Measurements from ENCODE around the gene SLC7A5. TPM values are rescaled to one million over a fixed set of nuclear protein-coding genes. Genes with fewer than 3 reads are reported as not detected.

The SLC7A5 gene
- polyA plus RNA-seq, 5 donors: 8.6 to 11.7 (median 10.3) TPM

DNA sequence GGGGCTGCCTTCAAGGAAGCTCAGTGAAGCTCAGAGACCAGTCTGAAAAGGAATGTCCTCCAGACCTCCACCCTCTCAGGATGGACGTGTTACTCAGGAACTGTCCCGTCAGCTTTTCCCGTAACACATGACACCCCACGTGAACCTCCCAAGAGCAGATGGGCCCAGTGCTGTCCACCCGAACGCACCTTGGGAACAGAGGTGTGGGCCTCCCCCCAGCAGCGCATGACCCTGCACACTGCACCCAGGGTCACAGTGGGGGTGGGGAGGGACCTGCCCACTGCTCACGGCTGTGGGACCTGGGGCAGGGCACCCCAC is 21.9 kb downstream of the SLC7A5 start:
- DNase-seq: no peak

DNA sequence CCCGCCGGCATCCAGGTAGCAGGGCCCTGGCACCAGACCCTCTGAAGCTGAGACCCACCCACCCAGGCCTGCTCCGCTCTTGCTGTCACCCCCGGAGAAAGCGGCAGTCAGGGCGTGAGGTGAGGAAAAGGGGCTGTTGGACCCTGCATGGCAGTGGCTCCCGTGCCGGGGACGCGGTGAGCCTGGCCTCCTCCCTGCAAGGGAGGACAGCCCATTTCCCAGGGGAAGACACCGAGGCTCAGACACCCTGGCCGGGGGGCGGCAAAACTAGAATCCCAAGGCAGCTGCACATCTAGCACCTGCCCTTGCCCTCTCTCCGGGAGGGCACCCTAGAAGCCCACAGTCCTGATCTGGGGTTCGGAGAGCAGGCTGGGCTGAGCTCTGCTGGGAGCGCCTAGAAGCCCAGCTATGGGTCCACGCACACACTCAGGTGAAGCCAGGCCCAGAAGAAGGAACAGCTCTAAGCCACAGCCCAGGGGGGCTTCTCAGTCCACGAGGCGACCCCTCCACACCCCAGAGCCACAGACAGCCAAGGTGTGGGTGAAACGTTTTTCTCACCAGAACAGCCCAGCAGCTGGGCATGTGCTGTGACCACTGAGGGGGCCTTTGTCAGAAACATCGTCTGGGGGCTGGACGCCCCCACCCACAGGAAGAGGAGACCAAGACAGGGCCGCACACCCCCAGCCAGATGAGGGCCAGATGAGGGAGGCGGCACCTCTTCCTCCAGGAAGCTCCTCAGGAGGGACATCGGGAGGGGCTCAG is 22.4 kb downstream of the SLC7A5 start:
- no peak for DNase-seq

DNA sequence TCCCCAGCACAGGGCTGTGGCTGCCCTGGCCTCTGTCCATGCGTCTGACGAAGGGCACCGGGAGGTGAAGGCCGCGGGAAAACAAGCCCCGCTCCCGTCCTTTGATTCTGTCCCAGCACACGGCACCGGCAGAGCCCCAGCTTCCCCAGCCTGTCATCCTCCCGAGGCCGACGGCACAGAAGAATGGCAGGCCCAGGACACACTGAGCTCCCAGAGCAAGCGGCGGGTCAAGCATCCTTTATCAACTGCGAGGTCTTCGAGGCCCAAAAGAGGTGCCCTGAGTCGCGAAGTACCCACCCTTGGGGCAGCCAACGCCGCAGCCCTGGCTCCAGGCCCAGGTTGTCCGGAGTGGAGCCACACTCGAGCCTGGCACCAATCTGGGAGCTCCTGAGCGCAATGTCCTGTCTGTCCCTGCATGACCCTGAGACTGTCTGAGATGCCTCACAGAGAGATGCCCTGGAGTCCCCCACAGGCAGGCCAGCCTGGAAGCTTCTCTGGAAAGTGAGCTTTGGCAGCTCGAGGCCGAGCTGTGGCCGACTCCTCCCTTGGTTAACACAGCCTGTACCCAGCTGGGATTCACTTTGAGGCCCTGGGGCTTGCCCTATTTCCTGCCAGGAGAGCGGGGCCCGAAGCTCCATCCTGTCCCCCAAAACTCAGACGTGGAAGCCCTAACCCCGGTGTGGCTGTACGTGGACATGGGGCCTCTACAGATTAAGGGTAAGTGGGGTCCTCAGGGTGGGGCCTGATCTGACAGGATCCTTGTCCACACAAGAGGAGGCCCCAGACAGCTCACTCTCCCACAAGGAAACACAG is 23.3 kb downstream of the SLC7A5 start:
- no peak for DNase-seq

- no peak for DNase-seq
These were observed 24.1 kb downstream of the SLC7A5 start for GRCh38 chr16:87845213-87845612.

DNA sequence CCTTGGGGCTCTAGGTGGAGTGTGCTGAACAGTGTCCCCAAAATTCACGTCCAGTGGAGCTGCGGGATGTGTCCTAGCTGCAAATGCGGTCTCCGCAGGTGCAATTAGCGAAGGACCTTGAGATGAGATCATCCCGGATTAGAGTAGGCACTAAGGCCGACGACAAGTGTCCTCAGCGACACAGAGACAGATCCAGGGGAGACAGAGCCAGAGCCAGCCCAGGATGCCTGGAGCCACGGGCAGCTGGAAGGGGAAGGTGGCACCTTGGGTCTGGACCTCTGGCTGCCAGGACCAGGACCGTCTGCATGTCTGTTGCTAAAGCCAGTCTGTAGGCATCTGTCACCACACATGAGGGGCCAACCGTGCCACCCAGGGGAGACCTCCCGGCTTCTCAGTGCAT is 24.5 kb downstream of the SLC7A5 start:
- no peak for DNase-seq

- no peak for DNase-seq
These were observed 25.1 kb downstream of the SLC7A5 start for GRCh38 chr16:87844120-87844733.

- DNase-seq: no peak
These were observed 25.6 kb downstream of the SLC7A5 start for GRCh38 chr16:87843678-87844105.

DNA sequence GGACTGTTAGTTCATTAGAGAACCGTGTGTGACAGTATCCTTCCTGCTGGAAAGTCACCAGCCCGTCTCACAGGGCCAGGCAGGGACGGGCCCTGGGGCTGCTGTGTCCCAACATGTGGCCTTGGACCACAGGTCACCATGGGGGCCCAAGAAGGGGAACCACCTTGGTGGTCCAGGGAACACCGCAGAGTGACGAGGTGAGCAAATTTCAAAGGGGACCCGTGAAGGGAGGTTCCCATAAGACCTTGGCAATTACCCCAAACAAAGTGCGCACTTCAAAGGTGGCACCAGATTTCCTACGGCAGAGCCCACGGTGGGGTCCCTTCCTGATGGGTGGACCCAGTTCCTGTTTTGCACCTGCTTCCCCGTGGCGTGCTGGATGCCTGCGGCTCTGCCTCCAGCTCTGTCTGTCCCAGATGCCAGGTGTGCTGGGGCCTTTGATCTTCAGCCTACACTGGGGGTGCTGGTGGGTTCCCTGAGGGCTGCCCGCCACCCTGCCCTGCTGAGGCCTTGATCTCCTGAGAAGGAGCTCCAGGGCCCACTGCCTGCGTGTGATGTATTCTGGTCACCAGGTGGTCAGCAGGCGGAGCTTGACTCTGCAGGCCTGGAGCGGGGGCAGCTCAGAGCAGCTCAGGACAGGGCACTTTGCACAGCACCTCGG is 27.0 kb downstream of the SLC7A5 start:
- no peak for DNase-seq

DNA sequence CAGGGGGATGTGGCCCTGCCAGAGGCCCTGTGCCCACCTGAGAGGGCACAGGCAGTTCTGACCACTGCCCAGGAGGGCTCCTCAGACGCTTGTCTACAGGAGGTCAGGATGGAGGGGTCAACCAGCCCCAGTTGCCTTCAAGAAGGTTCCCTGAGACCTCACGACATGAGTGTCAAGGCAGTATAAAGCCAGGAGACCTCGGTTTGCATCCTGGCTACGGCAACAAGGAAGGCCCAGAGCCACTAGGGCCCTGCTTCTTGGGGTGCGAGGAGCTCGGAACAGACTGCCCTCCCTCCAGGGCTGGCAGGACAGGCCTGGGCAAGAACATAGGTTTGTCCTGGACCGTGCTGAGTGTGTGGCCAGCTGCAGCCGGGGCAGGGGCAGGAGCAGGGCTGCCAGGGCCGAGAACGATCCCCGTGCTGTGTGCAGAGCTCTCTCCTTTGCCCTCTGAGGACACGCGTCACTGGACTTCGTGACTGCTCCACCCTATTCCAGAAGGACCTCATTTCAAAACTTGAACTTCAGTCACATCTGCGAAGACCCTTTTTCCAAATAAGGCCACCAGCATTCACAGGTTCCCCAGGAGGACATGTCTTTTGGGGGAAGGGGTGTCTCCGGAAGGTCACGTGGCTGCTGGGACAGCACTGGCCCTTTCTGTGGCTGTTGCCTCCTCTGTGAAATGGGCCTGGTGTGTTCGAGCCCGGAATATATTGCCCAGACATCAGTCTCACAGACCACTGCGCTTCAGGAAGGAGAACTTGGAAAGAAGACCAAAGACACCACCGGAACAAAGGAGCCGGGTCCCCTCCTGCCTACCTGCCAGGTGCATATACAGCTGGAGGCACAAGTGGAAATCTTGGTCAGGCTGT is 27.7 kb downstream of the SLC7A5 start:
- no peak for DNase-seq

- DNase-seq: no peak
These were observed 28.9 kb downstream of the SLC7A5 start for GRCh38 chr16:87840271-87840978.

DNA sequence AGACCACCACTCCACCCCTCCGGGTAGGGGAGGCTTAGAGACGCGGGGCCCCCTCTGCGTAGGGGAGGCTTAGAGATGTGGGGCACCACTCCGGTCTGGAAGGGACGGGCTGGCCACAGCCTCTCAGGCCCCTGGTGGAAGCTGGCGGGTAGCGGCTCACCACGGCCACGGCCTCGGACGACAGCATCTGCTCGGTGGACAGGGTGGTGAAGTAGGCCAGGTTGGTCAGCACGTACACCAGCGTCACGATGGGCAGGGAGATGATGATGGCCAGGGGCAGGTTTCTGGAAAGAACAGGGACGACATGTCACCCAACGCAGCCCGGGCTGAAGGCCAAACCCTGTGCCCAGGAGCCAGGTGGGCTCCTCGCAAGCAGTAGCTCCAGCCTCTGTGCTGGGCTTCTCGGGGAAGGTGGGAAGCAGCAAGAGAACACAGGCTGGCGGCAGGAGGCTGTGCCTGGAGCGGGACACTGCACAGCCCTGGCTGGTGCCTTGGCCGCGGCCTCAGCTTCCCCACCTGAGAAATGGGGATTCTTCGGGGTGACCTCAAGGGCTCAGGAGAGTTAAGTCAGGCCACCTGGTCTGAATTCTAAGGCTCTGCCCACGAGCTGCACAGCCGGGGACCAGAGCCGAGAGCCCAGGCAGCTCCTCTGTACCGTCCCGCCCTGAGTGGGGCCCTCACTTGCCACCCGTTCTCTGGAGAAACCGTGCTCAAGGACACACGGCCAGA is 29.6 kb downstream of the SLC7A5 start:
- no peak for DNase-seq

GRCh38 chr16:87838643-87839541 is 30.4 kb downstream of the SLC7A5 start:
- DNase-seq: no peak

- DNase-seq: no peak
These were observed 31.5 kb downstream of the SLC7A5 start for GRCh38 chr16:87837627-87838289.

- no peak for DNase-seq
These were observed 32.3 kb downstream of the SLC7A5 start for GRCh38 chr16:87836844-87837581.

GRCh38 chr16:87836346-87836843 is 32.9 kb downstream of the SLC7A5 start:
- DNase-seq: no peak

- no peak for DNase-seq
These were observed 33.4 kb downstream of the SLC7A5 start for GRCh38 chr16:87835882-87836331.
